B cell (primary cell): ENCODE data around the gene ASB7. TPM values are rescaled to one million over a fixed set of nuclear protein-coding genes. Genes with fewer than 3 reads are reported as not detected.

ENCODE experiments used
- ATAC-seq: fragments of 200-7000 bp; cut with Tn5 transposase; one replicate; pipeline ENCODE4 v1.10.0; 2021; ENCODE audit warnings: low read depth, mild to moderate bottlenecking, moderate number of reproducible peaks, moderate library complexity
- CTCF ChIA-PET: fragments of 350-600 bp; sonication (Branson Sonifier 250); formaldehyde crosslinking; loops from one replicate; lab custom pipeline; 2021; ENCODE audit warnings: antibody characterized with exemption, inconsistent platforms; lab: Charles Lee
- POLR2A ChIA-PET: fragments of 350-600 bp; sonication (Branson Sonifier 250); formaldehyde crosslinking; loops from one replicate; lab custom pipeline; 2021; ENCODE audit warnings: antibody characterized with exemption; lab: Charles Lee
- DNase-seq: peaks from one replicate; pipeline ENCODE4 v3.0.0; 2013
- H2AFZ ChIP-seq: 2 replicates; pipeline ENCODE4 v1.6.1; 2012; ENCODE audit warnings: mild to moderate bottlenecking, low read depth, low read length; ENCODE audit not compliant: insufficient read depth, poor library complexity, severe bottlenecking
- H3K27ac ChIP-seq, 2 donors: 1 replicate in 1 of 2; 2 replicates in 1 of 2; pipeline ENCODE4 v1.5.1; 2012 to 2013; ENCODE audit warnings: low read length in 2 of 2, mild to moderate bottlenecking in 2 of 2, moderate library complexity in 1 of 2
- H3K27me3 ChIP-seq, 4 experiments: fragments of 200-600 bp in 1 of 4; sonication (generic) in 1 of 4; replicated peaks in 1 of 4; 1 replicate in 2 of 4; 2 replicates in 2 of 4; pipeline versions ENCODE4 v1.6.1 to v1.7.0; 2013 to 2016; ENCODE audit warnings: low read length in 3 of 4, mild to moderate bottlenecking in 2 of 4, mixed read lengths in 1 of 4, moderate library complexity in 1 of 4; ENCODE audit not compliant: insufficient read depth in 4 of 4, control insufficient read depth in 3 of 4; ENCODE audit errors: control extremely low read depth in 1 of 4
- H3K36me3 ChIP-seq, 2 experiments: replicated peaks in 1 of 2; 1 replicate in 1 of 2; 2 replicates in 1 of 2; pipeline versions ENCODE4 v1.6.1 to v1.7.1; 2013; ENCODE audit warnings: low read length in 1 of 2; ENCODE audit not compliant: insufficient read depth in 2 of 2, control insufficient read depth in 1 of 2; ENCODE audit errors: control extremely low read depth in 1 of 2, extremely low read depth in 1 of 2
- H3K4me1 ChIP-seq, 2 donors: fragments of 200-600 bp in 1 of 2; sonication (generic) in 1 of 2; 1 replicate in 1 of 2; 2 replicates in 1 of 2; pipeline versions ENCODE4 v1.5.1 to v1.6.1; 2013 to 2017; ENCODE audit warnings: low read length in 2 of 2; ENCODE audit not compliant: control insufficient read depth in 2 of 2, insufficient read depth in 2 of 2
- H3K4me2 ChIP-seq: replicated peaks from 2 replicates; pipeline ENCODE3; 2012; ENCODE audit warnings: mild to moderate bottlenecking, low read depth, low read length; ENCODE audit not compliant: poor library complexity, severe bottlenecking
- H3K4me3 ChIP-seq, 5 experiments: fragments of 200-600 bp in 1 of 5; sonication (generic) in 1 of 5; 1 replicate in 3 of 5; 2 replicates in 2 of 5; pipeline versions ENCODE4 v1.5.1 to v1.7.0; 2011 to 2016; ENCODE audit warnings: low read length in 4 of 5, mild to moderate bottlenecking in 4 of 5, low read depth in 2 of 5, control low read depth in 1 of 5, moderate library complexity in 1 of 5; ENCODE audit not compliant: insufficient read depth in 1 of 5; ENCODE audit errors: control extremely low read depth in 1 of 5, extremely low read depth in 1 of 5
- H3K79me2 ChIP-seq: fragments of 200-600 bp; sonication (generic); one replicate; pipeline ENCODE4 v1.6.0; 2016; ENCODE audit warnings: low read length; ENCODE audit not compliant: control insufficient read depth, insufficient read depth
- H3K9ac ChIP-seq: fragments of 200-600 bp; sonication (generic); 2 replicates; pipeline ENCODE4 v1.6.1; 2017; ENCODE audit warnings: mild to moderate bottlenecking, low read length, moderate library complexity
- H3K9me3 ChIP-seq, 3 donors: one replicate each; pipeline versions ENCODE4 v1.6.1 to v1.7.1; 2013; ENCODE audit warnings: low read length in 2 of 3; ENCODE audit not compliant: control insufficient read depth in 2 of 3, insufficient read depth in 1 of 3; ENCODE audit errors: control extremely low read depth in 1 of 3
- H4K20me1 ChIP-seq: 2 replicates; pipeline ENCODE4 v1.6.0; 2012; ENCODE audit warnings: mild to moderate bottlenecking, low read length; ENCODE audit not compliant: insufficient read depth, control insufficient read depth, poor library complexity, severe bottlenecking
- H3K27ac Mint-ChIP-seq: one replicate; pipeline ENCODE4 v1.8.0; 2021; ENCODE audit warnings: mixed read lengths
- H3K27me3 Mint-ChIP-seq: one replicate; pipeline ENCODE4 v1.8.0; 2021; ENCODE audit warnings: mixed read lengths
- H3K4me1 Mint-ChIP-seq: one replicate; pipeline ENCODE4 v1.8.0; 2021; ENCODE audit warnings: mixed read lengths
- H3K4me3 Mint-ChIP-seq: one replicate; pipeline ENCODE4 v1.8.0; 2021; ENCODE audit warnings: mixed read lengths
- H3K9me3 Mint-ChIP-seq: one replicate; pipeline ENCODE4 v1.8.0; 2022; ENCODE audit warnings: mixed read lengths; ENCODE audit not compliant: insufficient read depth
- CTCF ChIP-seq: fragments of 200-600 bp; IDR thresholded peaks from one replicate; pipeline ENCODE4 v1.8.0; 2022; ENCODE audit warnings: antibody characterized with exemption, mild to moderate bottlenecking
- EZH2 ChIP-seq: IDR thresholded peaks from 2 replicates; pipeline ENCODE4 v1.6.1; 2012; ENCODE audit warnings: borderline replicate concordance, low read depth, mild to moderate bottlenecking, moderate library complexity, low read length; ENCODE audit not compliant: insufficient read depth, poor library complexity, severe bottlenecking
- WGBS: methylation state at CpG from one replicate; pipeline ENCODE4 v1.1.5; 2013; ENCODE audit warnings: missing lambda C conversion rate; ENCODE audit not compliant: insufficient coverage; 5-methylcytosine and 5-hydroxymethylcytosine counted together
- intact Hi-C: fragments of 100-400 bp; cut with micrococcal nuclease; formaldehyde crosslinking; loops from one replicate; pipeline ENCODE4 v1.10.0; 2022
- polyA plus RNA-seq: library from polyadenylated mRNA; depleted of rRNA; stranded (reverse); fragments of >200 nt; gene quantifications from 2 replicates; pipeline ENCODE4 v1.2.3, GENCODE V29; 2012
- total RNA-seq, 2 donors: library from RNA; stranded (reverse); fragments of 120-200 nt in 1 of 2; gene quantifications; 1 replicate in 1 of 2; 2 replicates in 1 of 2; pipeline versions ENCODE4 v1.2.3 to v1.2.4, GENCODE V29; 2013 to 2022

The ASB7 gene
- total and polyA plus RNA-seq, 2 donors (not counting 1 experiment from before 2014, with no cell fraction given) = 12.1 to 25.0 TPM

GRCh38 chr15:100633763-100634075 is 31.3 kb downstream of the ASB7 start:
- H3K9me3 ChIP-seq = no peaks in the 10 kb centered on the region
- H3K4me1 ChIP-seq = no peaks in the 10 kb centered on the region
- Mint-ChIP-seq H3K27me3 (no peaks in the 10 kb centered on the region), H3K27ac (no peak overlapping the region), H3K9me3 (no peaks in the 10 kb centered on the region), H3K4me1 (peaks cover 15% of the 10 kb centered on the region), H3K4me3 (no peak overlapping the region)
- no peak for DNase-seq
- intact Hi-C loops = no loop called here
- H3K4me2 ChIP-seq = no peak overlapping the region
- TF ChIP-seq CTCF (no peak), EZH2 (no peak)
- CTCF ChIA-PET = no interaction called here
- no peaks in the 10 kb centered on the region for H3K27me3 ChIP-seq
- peaks cover 0 to 42% of the 10 kb centered on the region in 2 experiments for H3K36me3 ChIP-seq
- WGBS = no CpG with 5 or more reads among the region's 1 CpG
- no peak overlapping the region for H2AFZ ChIP-seq
- H3K79me2 ChIP-seq = peaks cover 86% of the 10 kb centered on the region
- H3K27ac ChIP-seq = no peak overlapping the region
- H3K4me3 ChIP-seq = no peak overlapping the region
- POLR2A ChIA-PET = no interaction called here
- no peak overlapping the region for H3K9ac ChIP-seq
- peaks cover 60% of the 10 kb centered on the region for H4K20me1 ChIP-seq
- ATAC-seq = no peak

- H3K9me3 ChIP-seq = no peaks in the 10 kb centered on the region
- H3K27ac ChIP-seq = no peak overlapping the region
- H3K36me3 ChIP-seq = peaks cover 0 to 26% of the 10 kb centered on the region in 2 experiments
- no peak overlapping the region for H3K4me2 ChIP-seq
- POLR2A ChIA-PET = no interaction called here
- H3K4me3 ChIP-seq = no peak overlapping the region
- no peak for TF ChIP-seq CTCF
- no peak for TF ChIP-seq EZH2
- Mint-ChIP-seq H3K9me3 (no peaks in the 10 kb centered on the region), H3K27ac (no peak overlapping the region), H3K27me3 (no peaks in the 10 kb centered on the region), H3K4me3 (no peak overlapping the region), H3K4me1 (peaks cover 18% of the 10 kb centered on the region)
- ATAC-seq (no peak), DNase-seq (no peak)
- no peak overlapping the region for H3K9ac ChIP-seq
- CTCF ChIA-PET = interaction anchor here (0.6 to 1.4 kb wide), 2 partner anchors 373 to 623 kb away, joined by 3 read pairs; no protein-coding TSS in a partner anchor
- H2AFZ ChIP-seq = no peak overlapping the region
- H4K20me1 ChIP-seq = peaks cover 69% of the 10 kb centered on the region
- intact Hi-C loops = no loop called here
- WGBS = 95% methylated on average over 5 of the region's 11 CpGs
- no peaks in the 10 kb centered on the region for H3K27me3 ChIP-seq
- no peaks in the 10 kb centered on the region for H3K4me1 ChIP-seq
- H3K79me2 ChIP-seq = peaks cover 89% of the 10 kb centered on the region
Measured at GRCh38 chr15:100635406-100636071, 33.1 kb downstream of the ASB7 start.
